K562 (cell line): ENCODE data around the gene PIK3R1. TPM values are rescaled to one million over a fixed set of nuclear protein-coding genes. Genes with fewer than 3 reads are reported as not detected.

Experiments used
- CCAR2 ChIP-seq: fragments of 200-400 bp; formaldehyde crosslinking; IDR thresholded peaks from 2 replicates; pipeline ENCODE4 v1.6.1; 2017; ENCODE audit warnings: mild to moderate bottlenecking, low read depth, low read length
- CLOCK ChIP-seq: fragments of 250-450 bp; sonication (Bioruptor Pico); IDR thresholded peaks from 2 replicates; pipeline ENCODE4 v1.4.0; 2020; ENCODE audit warnings: mild to moderate bottlenecking, moderate library complexity, borderline replicate concordance
- E2F4 ChIP-seq: sonication (generic); formaldehyde crosslinking; IDR thresholded peaks from 2 replicates; pipeline ENCODE4 v1.8.0; 2022; ENCODE audit warnings: mild to moderate bottlenecking, low read depth, missing genetic modification reagents
- KDM2B ChIP-seq: fragments of 250-450 bp; sonication (Bioruptor Pico); IDR thresholded peaks from 2 replicates; pipeline ENCODE4 v1.8.0; 2021; ENCODE audit warnings: mild to moderate bottlenecking, moderate library complexity
- KLF10 ChIP-seq: fragments of 250-450 bp; sonication (Bioruptor Pico); IDR thresholded peaks from 2 replicates; pipeline ENCODE4 v1.6.1; 2021; ENCODE audit warnings: matching md5 sums
- MITF ChIP-seq: IDR thresholded peaks from 2 replicates; pipeline ENCODE4 v1.6.1; 2014; ENCODE audit warnings: antibody characterized with exemption
- MTF1 ChIP-seq: fragments of 250-450 bp; sonication (Bioruptor Pico); IDR thresholded peaks from 2 replicates; pipeline ENCODE4 v1.9.0; 2021; ENCODE audit warnings: moderate library complexity, mild to moderate bottlenecking, inconsistent platforms, borderline replicate concordance
- NFRKB ChIP-seq: fragments of 450-650 bp; IDR thresholded peaks from 2 replicates; pipeline ENCODE4 v1.6.1; 2016; ENCODE audit warnings: low read depth
- RFX1 ChIP-seq: fragments of 450-650 bp; IDR thresholded peaks from 2 replicates; pipeline ENCODE4 v1.6.1; 2016; ENCODE audit warnings: mild to moderate bottlenecking, moderate library complexity
- SIN3A ChIP-seq, 2 experiments: fragments of 150-350 bp in 1 of 2; IDR thresholded peaks; 2 replicates each; pipeline ENCODE4 v1.6.1; 2011 to 2016; ENCODE audit warnings: borderline replicate concordance in 2 of 2, low read depth in 2 of 2, low read length in 2 of 2, mild to moderate bottlenecking in 2 of 2, moderate library complexity in 2 of 2; ENCODE audit not compliant: control insufficient read depth in 1 of 2
- SMARCA4 ChIP-seq: fragments of 450-650 bp; IDR thresholded peaks from 2 replicates; pipeline ENCODE4 v1.6.1; 2016
- SNAPC5 ChIP-seq: fragments of 250-450 bp; sonication (Bioruptor Pico); IDR thresholded peaks from 2 replicates; pipeline ENCODE4 v1.8.0; 2021; ENCODE audit warnings: moderate library complexity, mild to moderate bottlenecking, inconsistent platforms
- TAL1 ChIP-seq: fragments of 450-650 bp; IDR thresholded peaks from 2 replicates; pipeline ENCODE4 v1.6.1; 2016; ENCODE audit warnings: mild to moderate bottlenecking
- ZNF318 ChIP-seq, 2 experiments: fragments of 450-650 bp; IDR thresholded peaks; 2 replicates each; pipeline ENCODE4 v1.6.1; 2016; ENCODE audit warnings: mild to moderate bottlenecking in 2 of 2, borderline replicate concordance in 1 of 2, low read depth in 1 of 2, moderate library complexity in 1 of 2
- polyA plus RNA-seq, 8 experiments: library from polyadenylated mRNA; depleted of rRNA in 4 of 8; stranded (reverse) in 5 of 8; unstranded in 3 of 8; fragments of >200 nt; fragmentation: Nextera tagmentation in 2 of 8; fragmentation: Illumina TruSeq in 1 of 8; extraction: Ambion mirVana in 2 of 8; extraction: Trizol in 1 of 8; gene quantifications; 2 replicates each; pipeline versions ENCODE4 v1.2.1 to v1.2.3, GENCODE V29; 2011 to 2014; ENCODE audit warnings: inconsistent platforms in 1 of 8, missing spikeins in 1 of 8
- total RNA-seq, 7 experiments: library from RNA; depleted of rRNA in 6 of 7; stranded (reverse); fragments of >200 nt in 6 of 7; fragmentation: Illumina TruSeq in 2 of 7; extraction: Trizol in 2 of 7; gene quantifications; 2 replicates each; pipeline versions ENCODE4 v1.2.1 to v1.2.3, GENCODE V29; 2011 to 2021; ENCODE audit warnings: low replicate concordance in 1 of 7

PIK3R1 gene
- total and polyA plus RNA-seq, 9 of the 15 experiments (the other 6 are each of a cell fraction or from before 2014, with no cell fraction given): 1.1 to 9.7 (median 4.8) TPM

- TF ChIP-seq SNAPC5 (no peak), RFX1 (no peak), ZNF318 (IDR thresholded peaks at IDR 0.05; ENCODE audit: borderline replicate concordance in 1 of 2, low read depth in 1 of 2) (no peak), MTF1 (CRISPR knock-in tag) (no peak), CLOCK (CRISPR knock-in tag) (no peak), TAL1 (peak; percentile 38; the same call in 1 of the 2 replicates), SIN3A (IDR thresholded peaks at IDR 0.05; ENCODE audit: borderline replicate concordance in 2 of 2, control insufficient read depth in 1 of 2, low read depth in 2 of 2, low read length in 2 of 2) (no peak), E2F4 (CRISPR knock-in tag) (no peak), MITF (no peak), CCAR2 (no peak), NFRKB (no peak; the same call in 1 of the 2 replicates), KLF10 (CRISPR knock-in tag) (no peak), SMARCA4 (peak; percentile 89), KDM2B (no peak)
These were observed 129.0 kb downstream of the PIK3R1 start (continued) for GRCh38 chr5:68344447-68345111.
